ENCODE measurements around the gene GPR17.

Gene GPR17

DNA sequence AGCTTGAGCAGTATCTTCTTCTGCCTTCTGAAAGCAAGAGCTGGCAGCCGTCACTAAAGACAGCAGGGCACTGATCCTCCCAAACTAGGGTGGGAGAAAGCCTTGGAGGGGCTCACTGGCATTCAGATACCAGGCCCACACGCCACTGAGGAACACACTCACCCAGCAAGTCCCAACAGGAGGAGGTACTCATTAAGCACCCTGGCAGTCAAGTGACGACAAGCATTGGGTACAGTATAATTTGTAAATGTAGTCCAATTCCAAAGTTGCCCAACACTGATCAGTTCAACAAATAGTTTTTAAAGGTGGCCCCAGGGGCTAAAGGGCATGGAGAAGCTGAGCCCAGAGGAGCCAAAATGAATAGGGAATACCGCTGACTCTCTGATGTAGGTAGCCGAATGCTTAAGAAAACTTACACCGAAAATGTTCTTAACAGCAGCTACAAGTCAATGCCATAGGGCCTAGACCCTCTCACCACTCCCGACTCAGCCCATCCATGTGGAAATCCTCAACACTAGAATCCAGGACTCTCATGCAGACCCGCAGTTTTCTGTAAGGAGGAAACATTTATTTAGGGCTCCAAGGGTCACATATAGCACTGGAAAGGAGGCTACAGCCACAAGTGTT lies 19.4 kb downstream of the GPR17 start:
- in situ Hi-C loops (cut with HindIII; ENCODE audit: low sequenced_read_pairs): no loop called here

DNA sequence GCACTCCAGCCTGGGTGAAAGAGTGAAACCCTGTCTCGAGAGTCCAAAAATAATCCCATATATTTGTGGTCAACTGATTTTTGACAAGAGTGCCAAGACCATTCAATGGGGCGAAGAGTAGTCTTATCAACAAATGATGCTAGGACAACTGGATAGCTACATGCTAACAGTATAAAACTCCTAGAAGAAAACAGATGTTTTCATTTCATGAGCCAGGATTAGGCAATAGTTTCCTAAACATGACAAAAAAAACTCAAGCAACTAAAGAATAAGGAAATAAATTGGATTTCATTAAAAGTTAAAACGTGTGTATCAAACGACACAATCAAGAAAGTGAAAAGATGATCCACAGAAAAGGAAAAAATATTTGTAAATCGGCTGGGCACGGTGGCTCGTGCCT lies 23.1 kb downstream of the GPR17 start:
- in situ Hi-C loops (cut with HindIII; ENCODE audit: low sequenced_read_pairs): no loop called here

DNA sequence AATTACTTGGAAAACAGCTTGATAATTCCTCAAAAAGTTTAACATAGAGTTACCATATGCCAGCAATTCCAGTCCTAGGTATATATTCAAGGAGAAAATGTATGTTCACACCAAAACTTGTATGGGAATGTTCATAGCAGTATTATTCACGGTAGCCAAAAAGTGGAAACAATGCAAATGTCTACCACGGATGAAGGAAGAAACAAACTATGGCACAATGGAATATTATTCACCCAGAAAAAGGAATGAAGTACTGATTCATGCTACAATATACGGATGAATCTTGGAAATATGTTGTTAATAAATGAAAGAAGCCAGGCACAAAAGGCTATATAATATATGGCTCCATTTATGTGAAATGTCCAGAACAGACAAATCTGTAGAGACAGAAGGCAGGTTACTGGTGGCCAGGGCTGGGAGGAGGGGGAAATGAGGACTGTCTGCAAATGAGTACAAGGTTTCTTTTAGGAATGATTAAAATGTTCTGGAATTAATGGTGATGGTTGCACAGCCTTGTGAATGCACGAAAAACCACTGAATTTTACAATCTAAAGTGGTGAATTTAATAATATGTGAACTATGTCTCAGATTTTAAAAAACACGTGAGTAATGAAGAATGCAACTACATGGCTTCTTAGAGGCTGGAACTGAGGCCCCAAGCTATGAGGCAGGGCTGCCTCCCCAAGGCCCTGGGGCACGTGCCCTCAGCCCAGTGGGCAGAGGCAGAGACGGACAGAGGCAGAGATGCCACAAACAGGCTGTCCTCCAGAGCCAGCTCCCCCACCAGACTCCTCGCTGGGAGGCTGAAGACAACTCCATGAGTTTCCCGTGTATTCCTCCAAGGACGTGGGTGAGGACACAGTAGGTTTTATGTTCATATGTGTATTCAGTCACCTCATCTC lies 24.4 kb downstream of the GPR17 start:
- in situ Hi-C loops (cut with HindIII; ENCODE audit: low sequenced_read_pairs): no loop called here

DNA sequence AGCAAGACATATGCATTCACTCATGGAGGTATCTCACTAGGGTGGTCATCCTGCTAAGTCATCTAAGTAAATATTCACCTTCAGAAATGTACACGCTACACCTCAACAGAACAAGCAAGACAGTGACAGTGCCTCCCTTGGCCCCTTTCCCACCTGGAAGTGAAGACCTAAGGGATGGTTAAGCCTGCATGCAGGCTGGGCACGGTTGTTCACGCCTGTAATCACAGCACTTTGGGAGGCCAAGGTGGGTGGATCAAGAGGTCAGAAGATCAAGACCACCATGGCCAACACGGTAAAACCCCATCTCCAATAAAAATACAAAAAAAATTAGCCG lies 25.0 kb downstream of the GPR17 start:
- in situ Hi-C loops (cut with HindIII; ENCODE audit: low sequenced_read_pairs): no loop called here

DNA sequence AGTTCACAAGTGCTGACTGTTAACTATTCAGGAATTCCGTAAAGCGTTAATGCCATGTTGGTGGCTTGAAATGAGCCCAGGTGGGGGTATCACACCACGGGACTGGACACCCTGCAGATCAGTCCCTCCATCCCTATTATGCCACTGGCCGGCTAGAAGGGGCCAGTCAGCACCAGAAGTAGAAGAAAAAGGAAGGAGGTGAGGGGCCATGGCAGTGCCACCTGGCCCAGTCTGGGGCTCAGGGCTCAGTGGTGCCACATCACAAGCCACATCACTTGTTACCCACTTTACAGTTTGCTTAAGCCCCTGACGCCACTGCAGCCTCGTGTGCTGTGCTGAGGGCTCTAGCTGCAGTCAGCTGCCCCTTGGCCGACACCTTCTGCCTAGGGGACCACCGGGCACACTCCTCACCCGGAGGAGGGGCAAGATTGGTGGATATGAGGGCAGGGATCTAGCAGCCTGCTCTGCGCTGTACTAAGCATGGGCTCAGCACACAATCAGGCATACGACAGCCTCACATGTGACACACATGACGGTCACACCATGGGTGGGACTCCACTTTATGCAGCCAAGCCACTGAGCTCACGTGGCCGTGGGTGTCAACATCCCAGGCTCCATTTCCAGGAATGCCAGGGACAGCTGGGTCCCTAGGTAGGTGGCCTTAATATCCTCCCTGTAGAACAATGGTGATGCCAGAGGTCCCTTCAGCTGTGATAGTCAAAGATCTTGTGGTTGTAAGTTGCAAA lies 25.8 kb downstream of the GPR17 start:
- in situ Hi-C loops (cut with HindIII; ENCODE audit: low sequenced_read_pairs): no loop called here

DNA sequence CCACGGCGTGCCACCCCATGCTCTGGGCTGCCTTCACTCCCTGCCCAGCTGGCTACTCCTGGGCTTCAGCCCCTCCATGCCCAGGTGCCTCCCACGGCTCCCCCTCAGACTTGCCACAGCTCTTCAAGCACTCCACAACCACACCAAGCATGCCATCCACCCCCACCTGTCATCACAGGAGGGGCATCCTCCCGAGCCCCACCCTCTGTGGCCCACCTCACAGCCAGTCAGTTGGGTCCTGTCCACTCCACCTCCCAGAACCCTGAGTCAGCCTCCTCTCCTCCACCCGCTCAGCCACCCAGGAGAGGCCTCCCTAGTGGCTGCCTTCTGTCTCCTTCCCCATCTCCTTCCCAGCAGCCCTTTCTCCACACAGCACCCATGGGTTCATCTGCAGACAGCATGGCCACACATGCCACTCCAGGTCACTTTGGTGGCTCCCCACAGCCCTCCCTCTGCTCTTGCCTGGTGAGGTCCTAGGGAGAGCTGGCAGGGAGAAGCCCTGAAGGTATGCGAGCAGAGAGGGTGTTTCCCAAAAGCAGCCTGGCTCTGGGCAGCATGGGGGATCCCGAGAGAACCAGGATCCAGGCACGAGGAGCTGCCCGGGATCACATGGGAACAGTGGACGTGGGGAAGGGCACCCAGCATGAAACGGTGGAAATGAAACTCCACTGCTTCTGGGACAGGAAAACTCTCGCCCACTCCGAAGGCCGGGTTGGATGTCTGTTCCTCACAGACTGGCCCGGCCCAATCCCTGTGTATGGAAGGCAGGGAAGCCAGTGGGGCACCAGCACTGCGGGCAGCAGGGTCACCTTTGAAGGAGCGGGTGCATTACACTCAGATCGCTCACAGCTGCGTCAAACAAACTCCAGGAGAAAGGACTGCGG lies 26.6 kb downstream of the GPR17 start:
- in situ Hi-C loops (cut with HindIII; ENCODE audit: low sequenced_read_pairs): no loop called here

DNA sequence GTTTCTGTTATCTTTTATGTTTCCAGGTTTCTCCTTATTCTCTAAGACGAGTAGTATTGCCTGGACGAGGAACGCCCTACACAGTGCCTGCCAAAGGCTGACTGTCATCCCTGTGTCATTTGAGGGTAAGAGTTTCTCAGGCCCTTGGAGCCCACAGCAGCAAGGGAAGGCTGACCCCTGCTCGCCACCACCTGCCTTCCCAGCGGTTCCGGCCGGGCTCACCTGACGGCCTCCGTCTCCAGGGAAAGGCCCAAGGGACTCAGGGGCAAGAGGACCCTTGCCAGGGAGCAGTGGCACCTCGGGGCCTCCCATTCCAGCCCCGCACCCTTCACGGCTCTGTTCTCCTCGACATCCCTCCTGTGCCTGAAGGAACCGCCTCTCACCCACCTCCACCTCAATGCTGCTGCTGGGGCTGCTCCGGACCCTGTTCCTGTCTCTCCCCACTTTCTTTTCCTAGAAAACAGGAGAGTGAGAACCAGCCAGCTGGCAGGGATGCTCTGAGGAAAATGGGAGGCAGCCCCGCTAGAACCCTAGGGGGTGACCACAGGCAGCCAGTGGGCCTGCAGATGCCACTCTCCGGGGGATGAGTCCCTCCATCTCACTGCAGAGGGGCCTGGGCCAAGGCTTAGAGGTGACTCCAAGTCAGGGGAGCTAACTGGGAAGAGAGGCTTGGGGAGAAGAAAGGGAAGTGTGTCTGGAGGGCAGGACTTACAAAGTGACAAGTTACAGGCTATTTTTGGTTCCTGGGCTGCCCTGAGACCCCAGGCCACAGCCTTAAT lies 27.5 kb downstream of the GPR17 start:
- in situ Hi-C loops (cut with HindIII; ENCODE audit: low sequenced_read_pairs): no loop called here

DNA sequence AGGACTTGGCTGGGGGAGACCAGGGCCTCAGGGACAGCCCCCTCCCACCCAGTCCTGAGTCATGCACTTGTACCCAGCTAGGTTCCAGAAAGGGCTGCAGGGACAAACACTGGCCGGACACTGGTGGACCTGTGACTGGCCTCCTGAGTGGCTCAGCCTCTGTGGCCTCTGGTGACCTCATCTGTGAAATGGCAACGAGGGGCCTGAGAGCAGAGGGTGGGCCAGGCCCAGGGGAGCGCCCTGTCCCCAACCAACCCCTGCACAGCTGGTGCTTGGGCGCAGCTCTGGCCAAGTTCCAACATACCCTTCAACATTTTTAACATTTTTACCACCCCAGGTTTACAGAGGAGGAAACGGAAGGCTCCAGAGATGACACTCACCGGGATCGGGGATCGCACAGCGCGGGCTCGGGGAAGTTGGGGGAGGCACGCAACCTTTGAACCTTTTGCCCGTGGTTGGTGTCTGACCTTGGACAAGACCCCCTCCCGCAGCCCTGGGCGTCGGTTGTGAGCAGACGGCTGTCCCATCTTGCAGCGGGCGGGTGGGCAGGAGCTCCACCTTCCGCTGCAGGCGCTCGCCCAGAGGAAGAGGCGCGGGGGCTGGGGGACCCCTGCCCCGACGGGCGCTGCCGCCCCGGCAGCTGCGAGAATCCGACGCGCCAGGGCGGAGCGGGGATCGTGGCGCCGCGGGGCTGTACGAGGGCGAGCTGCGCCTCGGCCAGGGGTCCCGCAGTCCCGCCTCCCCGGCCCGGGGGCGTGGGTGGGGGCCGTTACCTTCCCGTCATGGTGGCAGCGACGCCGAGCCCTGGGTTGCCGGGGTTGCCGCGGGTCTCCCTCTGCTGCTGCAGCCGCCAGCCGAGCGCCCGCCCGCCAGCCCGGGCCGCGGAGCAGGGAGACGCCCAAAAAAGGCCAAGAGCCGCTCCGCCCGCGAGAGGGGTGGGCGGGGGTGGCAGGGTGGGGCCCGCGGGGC lies 28.6 kb downstream of the GPR17 start:
- in situ Hi-C loops (cut with HindIII; ENCODE audit: low sequenced_read_pairs): no loop called here

DNA sequence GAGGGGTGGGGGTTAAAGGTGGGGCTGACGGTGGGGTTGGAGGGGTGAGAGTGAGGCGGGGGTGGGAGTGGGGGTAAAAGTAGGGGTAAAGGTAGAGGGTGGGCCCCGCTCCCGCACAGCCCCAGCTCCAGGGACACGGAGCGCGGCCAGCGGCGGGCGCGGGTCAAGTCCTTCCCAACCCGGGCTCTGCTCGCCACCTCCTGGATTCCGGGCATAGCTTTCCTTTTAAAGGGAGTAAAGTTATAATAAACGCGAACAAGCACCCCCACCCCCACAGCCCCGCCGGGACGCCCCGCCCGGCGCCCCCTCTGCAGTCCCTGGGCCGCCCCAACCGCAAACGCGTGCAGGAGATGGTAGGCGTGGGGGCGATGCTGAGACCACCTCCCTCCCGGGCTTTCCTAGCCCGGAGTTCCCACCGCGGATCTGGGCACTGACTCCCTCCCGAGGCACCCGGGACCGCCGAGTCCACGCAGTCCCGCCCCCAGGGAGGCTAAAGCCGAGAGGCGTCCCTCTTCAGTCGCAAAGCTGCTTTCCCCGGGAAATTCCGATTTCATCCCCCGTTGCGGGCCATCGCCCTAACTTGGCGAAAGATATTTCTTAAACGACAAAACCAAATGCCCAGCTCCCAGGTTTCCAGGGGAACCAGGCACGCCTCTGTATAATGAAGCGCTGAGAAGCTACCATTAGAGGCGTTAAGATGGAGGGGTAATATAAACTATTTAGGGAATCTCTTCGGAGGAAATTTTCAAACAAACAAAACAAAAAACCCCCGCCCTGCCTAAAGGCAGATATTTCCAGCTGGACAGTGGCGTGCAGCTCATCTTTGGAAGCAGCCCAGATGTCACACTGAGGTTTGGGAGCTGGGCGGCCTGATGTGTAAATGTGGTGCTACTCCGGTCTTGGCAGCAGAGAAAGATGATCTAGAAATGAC lies 29.6 kb downstream of the GPR17 start, which contains the start of gene LIMS2:
LIMS2 (minus strand) TSS at position 200 of the 931 bp plus-strand sequence. CDS start 506 bp downstream, outside the sequence.
- in situ Hi-C loops (cut with HindIII; ENCODE audit: low sequenced_read_pairs): no loop called here

DNA sequence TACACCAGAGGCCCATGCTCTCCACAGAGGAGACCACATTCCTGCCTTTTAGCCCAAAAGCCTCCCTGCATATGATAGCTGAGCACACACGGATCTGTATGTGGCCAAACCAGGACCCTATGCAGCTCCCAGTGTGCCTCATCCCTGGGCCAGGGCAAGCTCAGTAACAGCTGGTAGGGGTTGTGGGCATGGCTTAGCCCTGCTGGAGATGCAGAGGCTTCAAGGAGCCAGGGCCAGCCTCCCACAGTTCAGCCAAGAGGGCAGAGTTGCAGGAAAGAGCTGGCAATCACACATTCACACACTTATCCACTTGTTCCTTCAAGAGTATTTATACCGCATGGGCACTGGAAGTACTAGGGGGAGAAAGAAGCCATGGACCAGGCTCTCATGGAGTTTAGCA lies 31.0 kb downstream of the GPR17 start:
- in situ Hi-C loops (cut with HindIII; ENCODE audit: low sequenced_read_pairs): no loop called here

DNA sequence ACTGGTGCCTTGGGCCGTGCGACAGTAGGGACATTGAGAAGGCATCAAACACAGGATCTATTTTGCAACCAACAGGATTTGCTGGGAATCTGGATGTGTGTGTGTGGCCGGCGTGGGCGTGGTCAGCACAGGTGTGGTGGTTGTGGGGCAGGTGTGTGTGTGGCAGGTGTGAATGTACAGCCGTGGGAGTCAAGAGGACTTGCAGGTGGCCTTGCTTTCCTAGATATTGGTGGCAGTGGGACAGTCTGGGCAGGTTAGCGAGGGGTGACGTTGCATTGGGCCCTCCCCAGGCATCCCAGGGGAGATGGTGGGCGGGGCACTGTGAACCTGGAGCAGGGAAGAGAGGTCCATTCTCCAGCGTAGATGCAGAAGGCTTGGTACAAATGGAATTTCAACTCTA lies 32.6 kb downstream of the GPR17 start:
- in situ Hi-C loops (cut with HindIII; ENCODE audit: low sequenced_read_pairs): no loop called here

DNA sequence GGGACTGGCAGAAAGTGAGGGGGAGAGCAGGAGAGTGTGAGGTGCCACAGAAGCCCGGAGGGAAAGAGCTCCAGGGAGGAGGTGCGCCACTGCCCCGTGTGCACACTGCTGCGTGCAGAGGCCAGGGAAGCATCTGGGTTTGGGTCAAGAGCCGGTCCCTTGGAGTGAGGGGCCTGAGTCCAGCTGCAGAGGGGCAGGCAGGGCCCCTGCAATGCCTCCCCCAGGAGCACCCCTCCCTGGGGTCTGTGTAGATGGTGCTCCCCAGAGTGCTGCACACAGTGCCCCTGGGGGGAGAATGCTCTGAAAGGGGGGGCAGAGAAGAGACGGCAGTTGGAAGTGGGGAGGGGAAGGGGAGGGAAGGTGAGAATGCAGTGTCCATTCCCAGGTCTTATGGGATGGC lies 33.0 kb downstream of the GPR17 start:
- in situ Hi-C loops (cut with HindIII; ENCODE audit: low sequenced_read_pairs): no loop called here

DNA sequence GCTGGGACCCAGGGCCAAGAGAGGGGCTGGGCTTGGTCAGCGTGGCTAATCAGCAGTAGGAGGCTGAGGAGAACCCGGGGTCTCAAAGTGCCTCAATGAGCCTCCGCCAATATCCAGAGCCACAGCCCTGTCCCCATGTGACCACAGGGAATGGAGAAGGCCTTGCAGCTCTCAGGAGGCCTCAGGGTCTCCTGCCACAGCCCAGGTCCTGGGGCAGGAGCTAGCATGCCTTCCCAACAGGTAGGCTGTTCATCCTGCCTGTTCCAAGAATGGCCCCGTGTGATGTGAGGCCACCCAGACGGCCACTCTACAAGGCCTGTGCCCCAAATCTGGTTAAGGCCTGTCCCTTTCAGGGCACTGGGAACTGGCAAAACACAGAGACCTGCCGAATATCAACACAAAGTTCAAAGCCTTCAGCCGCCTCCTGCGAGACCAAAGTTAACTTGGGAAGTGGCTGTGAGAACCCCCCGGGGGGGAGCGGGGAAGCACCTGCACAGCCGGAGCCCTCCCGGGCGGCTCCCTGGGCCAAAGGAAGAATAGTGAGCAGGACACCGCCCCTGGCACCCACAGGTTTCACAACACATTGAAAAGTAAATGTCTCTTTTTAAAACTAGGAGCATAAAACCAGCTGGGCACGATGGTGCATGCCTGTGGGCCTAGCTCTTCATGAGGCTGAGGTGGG lies 33.9 kb downstream of the GPR17 start:
- in situ Hi-C loops (cut with HindIII; ENCODE audit: low sequenced_read_pairs): no loop called here

DNA sequence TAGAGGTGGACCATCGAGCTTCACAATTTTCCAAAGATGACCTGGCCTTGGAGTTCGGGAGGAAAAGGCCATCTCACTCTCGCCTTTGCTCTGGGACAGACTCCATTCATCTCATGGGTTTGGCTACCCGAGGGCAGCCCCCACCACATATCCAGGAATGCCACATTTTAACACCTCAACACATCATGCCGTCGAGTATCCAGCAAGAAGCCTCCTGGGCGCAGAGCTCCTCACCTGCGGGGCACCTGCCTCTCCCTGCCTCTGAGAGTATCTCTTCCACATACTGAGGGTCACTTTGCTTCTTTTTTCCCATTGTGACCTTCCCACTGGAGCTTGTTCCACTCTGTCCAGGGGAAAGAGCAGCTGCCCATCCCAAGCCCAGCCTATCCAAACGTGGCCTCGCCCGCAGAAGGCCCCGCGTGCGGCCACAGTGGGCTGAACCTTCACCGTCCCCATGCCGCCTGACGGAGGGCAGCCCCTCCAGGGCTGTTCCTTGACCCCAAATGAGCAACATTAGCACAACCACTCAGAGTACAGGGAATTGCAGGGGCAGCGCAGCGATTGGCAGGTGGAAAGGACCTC lies 34.8 kb downstream of the GPR17 start:
- in situ Hi-C loops (cut with HindIII; ENCODE audit: low sequenced_read_pairs): no loop called here

DNA sequence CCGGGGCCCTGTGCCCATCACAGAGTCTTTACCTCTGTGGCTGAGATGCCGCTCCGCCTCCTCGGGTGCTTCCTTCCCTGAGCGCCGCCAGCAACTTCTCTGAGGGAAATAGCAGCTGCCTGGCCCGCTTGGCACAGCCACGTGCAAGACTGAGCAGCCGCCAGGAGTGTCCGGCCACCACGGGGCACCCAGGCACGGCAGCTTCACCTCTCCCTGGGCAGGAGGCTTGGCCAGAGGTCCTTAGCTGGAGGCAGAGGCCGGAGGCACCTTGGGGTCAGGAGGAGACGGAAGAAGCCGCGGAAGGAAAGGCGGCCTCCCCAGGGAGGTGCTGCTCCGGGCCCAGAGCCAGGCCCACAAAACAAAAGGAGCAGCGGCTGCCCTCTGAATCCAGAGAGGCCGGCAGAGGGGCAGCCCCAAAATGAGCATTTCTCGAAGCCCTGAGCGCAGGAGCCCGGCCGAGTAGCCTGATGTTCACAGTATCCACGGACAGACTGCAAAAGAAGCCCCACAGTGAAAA lies 35.4 kb downstream of the GPR17 start:
- in situ Hi-C loops (cut with HindIII; ENCODE audit: low sequenced_read_pairs): no loop called here

DNA sequence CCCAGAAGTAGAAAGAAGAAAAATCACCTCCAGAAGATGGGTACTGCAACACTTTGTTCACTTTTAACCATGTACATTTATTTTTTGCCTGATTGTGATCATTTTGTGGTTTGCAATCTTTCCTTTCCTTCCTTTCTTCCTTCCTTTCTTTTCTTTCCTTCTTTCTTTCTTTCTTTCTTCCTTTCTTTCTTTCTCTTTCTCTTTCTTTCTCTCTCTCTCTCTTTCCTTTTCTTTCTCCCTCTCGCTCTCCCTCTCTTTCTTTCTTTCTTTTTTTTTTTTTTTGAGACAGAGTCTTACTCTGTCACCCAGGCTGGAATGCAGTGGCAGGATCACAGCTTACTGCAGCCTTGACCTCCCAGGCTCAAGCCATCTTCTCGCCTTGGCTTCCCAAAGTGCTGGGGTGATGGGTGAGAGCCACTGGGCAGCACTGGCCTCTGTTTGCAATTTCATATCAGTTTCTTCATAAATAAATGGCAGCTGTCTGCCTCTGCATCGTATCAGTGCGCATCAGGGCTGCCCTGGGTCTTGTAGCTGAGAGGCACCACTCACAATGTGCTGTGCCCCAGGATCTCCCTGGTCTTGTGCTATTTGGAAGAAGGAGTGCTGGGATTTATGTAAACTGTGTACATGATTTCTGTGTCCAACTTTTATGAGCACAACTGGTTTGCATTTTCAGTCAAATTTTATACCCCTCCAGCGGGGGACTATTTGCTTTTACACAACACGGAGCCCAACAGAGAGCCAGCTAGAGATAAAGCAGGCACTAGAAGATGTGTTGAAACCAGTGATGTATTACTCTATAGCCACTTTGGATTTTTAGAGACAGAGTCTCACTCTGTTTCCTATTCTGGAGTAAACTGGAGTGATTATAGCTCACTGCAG lies 36.3 kb downstream of the GPR17 start:
- in situ Hi-C loops (cut with HindIII; ENCODE audit: low sequenced_read_pairs): no loop called here
